Measurements from ENCODE around the gene CLTA.

DNA sequence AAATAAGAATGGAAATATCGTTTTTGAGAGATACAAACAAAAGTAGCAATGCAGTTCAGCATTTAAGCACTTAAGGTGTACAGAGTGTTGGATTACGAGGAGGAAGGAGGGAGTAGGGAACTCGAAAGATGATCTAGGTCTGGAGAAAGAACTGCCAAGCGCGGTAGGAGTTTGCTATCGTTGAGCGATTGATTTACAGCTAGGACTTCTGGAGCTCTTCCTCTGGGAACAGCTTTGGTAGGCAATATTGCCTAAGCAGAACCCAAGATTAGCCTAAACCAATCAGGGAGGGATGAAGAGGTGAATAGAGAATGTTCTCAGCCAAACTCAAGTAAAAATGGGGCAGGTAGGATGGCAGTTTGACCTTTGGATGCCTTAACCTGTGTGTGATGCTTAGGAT lies 965 bp downstream of the CLTA start:
- TF ChIP-seq CTCF (IDR thresholded peaks at IDR 0.05) (no peak), EZH2phosphoT487 (IDR thresholded peaks at IDR 0.05) (no peak), EZH2 (IDR thresholded peaks at IDR 0.05) (no peak)
